Endothelial cell of umbilical vein (primary cell): ENCODE results near the gene MNT. TPM values are rescaled to one million over a fixed set of nuclear protein-coding genes. Genes with fewer than 3 reads are reported as not detected.
A peak's percentile ranks its signal among the peaks of the same experiment; 100 is the strongest.

ENCODE experiments used
- BruUV-seq: library from RNA; stranded (reverse); fragments of 400-500 nt; replicated peaks from 2 replicates; lab custom pipeline; 2021; lab: Mats Ljungman, UMichigan
- CTCF ChIA-PET: fragments of 300-600, 350-600 bp; sonication (Branson Sonifier 250); formaldehyde crosslinking; loops from one replicate; lab custom pipeline; 2021; ENCODE audit warnings: antibody characterized with exemption, inconsistent platforms; lab: Charles Lee
- POLR2A ChIA-PET: fragments of 300-600, 350-600 bp; sonication (Branson Sonifier 250); formaldehyde crosslinking; loops from one replicate; lab custom pipeline; 2021; ENCODE audit warnings: antibody characterized with exemption, inconsistent platforms; lab: Charles Lee
- DNase-seq: peaks from one replicate; pipeline ENCODE4 v3.0.0-alpha.2; 2011; ENCODE audit warnings: low read depth, low spot score
- FAIRE-seq: peaks from 2 replicates; lab custom pipeline; 2011; peaks lifted over from hg19 to GRCh38; lab: Jason Lieb, UNC
- H2AFZ ChIP-seq: 2 replicates; pipeline ENCODE4 v1.6.0; 2012; ENCODE audit warnings: low read depth, low read length, control low read depth, inconsistent platforms
- H3K27ac ChIP-seq: 2 replicates; pipeline ENCODE4 v1.5.1; 2011; ENCODE audit warnings: low read depth, mild to moderate bottlenecking, control low read depth, low read length, moderate library complexity; ENCODE audit not compliant: insufficient read depth
- H3K27me3 ChIP-seq, 2 experiments: 2 replicates each; pipeline versions ENCODE4 v1.6.0 to v1.6.1; 2011; ENCODE audit warnings: low read length in 2 of 2, mixed read lengths in 1 of 2; ENCODE audit not compliant: control insufficient read depth in 2 of 2, insufficient read depth in 2 of 2
- H3K36me3 ChIP-seq, 2 experiments: 2 replicates in 1 of 2; 3 replicates in 1 of 2; pipeline ENCODE4 v1.5.1; 2011; ENCODE audit warnings: low read length in 2 of 2, mild to moderate bottlenecking in 1 of 2, moderate library complexity in 1 of 2; ENCODE audit not compliant: control insufficient read depth in 2 of 2, insufficient read depth in 2 of 2; ENCODE audit errors: extremely low read depth in 1 of 2
- H3K4me1 ChIP-seq: 3 replicates; pipeline ENCODE4 v1.5.1; 2011; ENCODE audit warnings: mild to moderate bottlenecking, low read length; ENCODE audit not compliant: control insufficient read depth, insufficient read depth; ENCODE audit errors: extremely low read depth
- H3K4me2 ChIP-seq: 2 replicates; pipeline ENCODE4 v1.6.1; 2011; ENCODE audit warnings: low read length, control low read depth, mixed read lengths; ENCODE audit not compliant: insufficient read depth
- H3K4me3 ChIP-seq, 3 experiments: fragments of 200-600 bp in 1 of 3; sonication (generic), shearing (Covaris generic) in 1 of 3; replicated peaks in 1 of 3; 2 replicates each; pipeline ENCODE4 v1.5.1; 2011 to 2016; ENCODE audit warnings: control low read depth in 3 of 3, low read length in 3 of 3, mild to moderate bottlenecking in 2 of 3, inconsistent platforms in 1 of 3, low read depth in 1 of 3, moderate library complexity in 1 of 3; ENCODE audit not compliant: insufficient read depth in 1 of 3
- H3K79me2 ChIP-seq: 2 replicates; pipeline ENCODE4 v1.6.0; 2012; ENCODE audit warnings: low read length, inconsistent platforms; ENCODE audit not compliant: control insufficient read depth, insufficient read depth
- H3K9ac ChIP-seq: replicated peaks from 2 replicates; pipeline ENCODE3; 2011; ENCODE audit warnings: low read length, control low read depth; ENCODE audit not compliant: insufficient read depth; ENCODE audit errors: extremely low read depth
- H3K9me1 ChIP-seq: replicated peaks from 3 replicates; pipeline ENCODE4 v1.6.0; 2011; ENCODE audit warnings: mild to moderate bottlenecking, low read length; ENCODE audit not compliant: control insufficient read depth, insufficient read depth; ENCODE audit errors: extremely low read depth
- H3K9me3 ChIP-seq: replicated peaks from 2 replicates; pipeline ENCODE4 v1.5.1; 2012; ENCODE audit warnings: low read length, inconsistent platforms; ENCODE audit not compliant: control insufficient read depth, insufficient read depth
- H4K20me1 ChIP-seq: replicated peaks from 2 replicates; pipeline ENCODE3; 2011; ENCODE audit warnings: mild to moderate bottlenecking, low read length; ENCODE audit not compliant: control insufficient read depth, insufficient read depth; ENCODE audit errors: extremely low read depth
- CTCF ChIP-seq, 2 donors: IDR thresholded peaks; 1 replicate in 1 of 2; 2 replicates in 1 of 2; pipeline ENCODE4 v1.5.1; 2011; ENCODE audit warnings: low read length in 2 of 2, mild to moderate bottlenecking in 2 of 2, moderate library complexity in 2 of 2, control low read depth in 1 of 2, inconsistent platforms in 1 of 2, low read depth in 1 of 2; ENCODE audit not compliant: insufficient read depth in 1 of 2; ENCODE audit errors: extremely low read depth in 1 of 2
- EZH2 ChIP-seq: IDR thresholded peaks from 2 replicates; pipeline ENCODE4 v1.6.1; 2012; ENCODE audit warnings: borderline replicate concordance, low read depth, mild to moderate bottlenecking, moderate library complexity, low read length, inconsistent platforms; ENCODE audit not compliant: severe bottlenecking
- FOS ChIP-seq: IDR thresholded peaks from 2 replicates; pipeline ENCODE4 v1.6.1; 2011; ENCODE audit warnings: mild to moderate bottlenecking, low read length, moderate library complexity, borderline replicate concordance; ENCODE audit not compliant: insufficient read depth
- GATA2 ChIP-seq: IDR thresholded peaks from 2 replicates; pipeline ENCODE4 v1.7.0; 2011; ENCODE audit warnings: low read depth, mild to moderate bottlenecking, moderate library complexity, mixed read lengths, low read length; ENCODE audit not compliant: insufficient read length, insufficient read depth
- JUN ChIP-seq: IDR thresholded peaks from 2 replicates; pipeline ENCODE4 v1.6.1; 2011; ENCODE audit warnings: borderline replicate concordance, low read depth; ENCODE audit not compliant: insufficient read length, insufficient read depth
- MYC ChIP-seq: IDR thresholded peaks from one replicate; pipeline ENCODE4 v1.6.1; 2011; ENCODE audit warnings: mild to moderate bottlenecking, low read depth, low read length
- POLR2A ChIP-seq: IDR thresholded peaks from 2 replicates; pipeline ENCODE4 v1.6.1; 2012; ENCODE audit warnings: low read depth, mild to moderate bottlenecking, control low read depth, low read length
- POLR2AphosphoS5 ChIP-seq: IDR thresholded peaks from 2 replicates; pipeline ENCODE4 v1.6.1; 2012; ENCODE audit warnings: low read depth, mild to moderate bottlenecking, control low read depth, low read length, moderate library complexity; ENCODE audit not compliant: insufficient read depth
- dilution Hi-C: fragments of 300-500 bp; cut with MboI; formaldehyde crosslinking; loops from one replicate; pipeline ENCODE4 v1.15.0; 2019; ENCODE audit warnings: low sequenced_read_pairs; ENCODE audit not compliant: extremely low pct_ligation_motif_present
- intact Hi-C: fragments of 100-400 bp; cut with micrococcal nuclease; formaldehyde crosslinking; loops from one replicate; pipeline ENCODE4 v1.10.0; 2022
- polyA plus RNA-seq, 4 experiments: library from polyadenylated mRNA; depleted of rRNA in 3 of 4; stranded (reverse) in 3 of 4; unstranded in 1 of 4; fragments of >200 nt; gene quantifications; 2 replicates each; pipeline versions ENCODE4 v1.2.1 to v1.2.3, GENCODE V29; 2011 to 2012; ENCODE audit warnings: missing spikeins in 1 of 4
- total RNA-seq: library from RNA; stranded (reverse); gene quantifications from 2 replicates; pipeline ENCODE4 v1.2.3, GENCODE V29; 2021
- TF ChIP-seq, protein P1 (sequence below): IDR thresholded peaks from 2 replicates; pipeline ENCODE4 v1.6.1; 2011; ENCODE audit not compliant: insufficient read depth, insufficient read length

The MNT gene
- total and polyA plus RNA-seq, 2 donors (not counting 3 experiments of a cell fraction or from before 2014, with no cell fraction given), result 4.1 to 21.6 TPM

- H2AFZ ChIP-seq, result no peak overlapping the region
- H3K27me3 ChIP-seq, result no peaks in the 10 kb centered on the region
- H4K20me1 ChIP-seq, result no peaks in the 10 kb centered on the region
- DNase-seq (no peak), FAIRE-seq (no peak)
- no peak overlapping the region for H3K4me2 ChIP-seq
- no peaks in the 10 kb centered on the region for H3K4me1 ChIP-seq
- H3K9me3 ChIP-seq, result no peaks in the 10 kb centered on the region
- intact Hi-C loops, result no loop called here
- H3K4me3 ChIP-seq, result no peak overlapping the region
- H3K27ac ChIP-seq, result no peak overlapping the region
- POLR2A ChIA-PET, result no interaction called here
- BruUV-seq, result TSS peak; percentile 17
- H3K9ac ChIP-seq, result no peak overlapping the region
- H3K36me3 ChIP-seq, result peaks cover 0 to 16% of the 10 kb centered on the region in 2 experiments
- no peaks in the 10 kb centered on the region for H3K9me1 ChIP-seq
- TF ChIP-seq CTCF (IDR thresholded peaks at IDR 0.05; ENCODE audit: extremely low read depth in 1 of 2, insufficient read depth in 1 of 2, low read depth in 1 of 2, low read length in 2 of 2) (no peak), MYC (no peak), EZH2 (no peak), JUN (no peak), FOS (no peak), POLR2AphosphoS5 (no peak), POLR2A (no peak), GATA2 (no peak)
- TF ChIP-seq, protein P1, sequence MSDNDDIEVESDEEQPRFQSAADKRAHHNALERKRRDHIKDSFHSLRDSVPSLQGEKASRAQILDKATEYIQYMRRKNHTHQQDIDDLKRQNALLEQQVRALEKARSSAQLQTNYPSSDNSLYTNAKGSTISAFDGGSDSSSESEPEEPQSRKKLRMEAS, result no peak
- CTCF ChIA-PET, result interaction anchor here (1.2 to 15.2 kb wide), 4 partner anchors 9 to 30 kb away, joined by 3 to 909 read pairs (median 50); no protein-coding TSS in a partner anchor
- dilution Hi-C loops, result no loop called here
- no peaks in the 10 kb centered on the region for H3K79me2 ChIP-seq
Measured at GRCh38 chr17:2384439-2385127, 16.3 kb downstream of the MNT start.
